ENCODE results near the gene PPA1. TPM values are rescaled to one million over a fixed set of nuclear protein-coding genes. Genes with fewer than 3 reads are reported as not detected.

Gene PPA1
- total and polyA plus RNA-seq, 2 of the 4 experiments (the other 2 are of a cell fraction), result 78.6 to 102 TPM

DNA sequence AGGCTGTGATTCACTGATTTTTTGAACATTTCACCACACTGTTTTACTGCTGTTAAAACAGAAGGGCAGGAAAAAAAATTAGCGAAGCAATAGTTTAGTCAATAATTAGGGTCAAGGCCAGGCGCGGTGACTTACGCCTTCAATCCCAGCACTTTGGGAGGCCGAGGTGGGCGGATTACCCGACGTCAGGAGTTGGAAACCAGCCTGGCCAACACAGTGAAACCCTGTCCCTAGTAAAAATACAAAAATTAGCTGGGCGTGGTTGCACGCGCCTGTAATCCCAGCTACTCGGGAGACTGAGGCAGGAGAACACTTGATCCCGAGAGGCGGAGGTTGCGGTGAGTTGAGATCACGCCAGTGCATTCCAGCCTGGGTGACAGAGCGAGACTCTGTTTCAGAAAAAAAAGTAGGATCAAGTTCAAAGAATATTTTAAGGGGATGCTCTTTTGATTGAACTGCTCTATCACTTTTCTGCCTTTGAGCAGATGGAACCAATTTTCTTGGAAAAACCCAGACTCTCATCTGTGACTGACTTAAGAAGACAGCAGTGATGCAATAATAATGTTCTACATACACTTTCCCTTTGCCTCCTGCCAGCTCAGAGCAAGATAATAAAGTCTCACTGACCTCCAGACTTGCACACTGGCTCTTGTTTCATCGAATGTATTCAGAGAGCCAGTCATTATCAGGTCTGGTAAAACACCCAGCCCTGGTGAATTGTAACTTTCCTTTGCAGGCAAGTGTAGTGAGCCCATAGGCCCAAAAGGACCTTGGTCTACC lies 1.6 kb upstream of the PPA1 start:
- BruUV-seq (replicated peaks), result no TSS peak
- Histone ChIP-seq H2AK9ac (replicated peaks; ENCODE audit: low read depth, low read length, poor library complexity) (no peak overlapping the region), H3K27ac (ENCODE audit: insufficient read depth, low read length) (peak overlapping the region; percentile 55; the same call in 1 of the 2 replicates), H2BK5ac (ENCODE audit: low read depth, low read length, poor library complexity, severe bottlenecking) (no peak overlapping the region), H3K4me3 (ENCODE audit: insufficient read depth, low read depth, low read length) (no peak overlapping the region), H3K18ac (ENCODE audit: low read depth, low read length) (no peak overlapping the region), H2BK20ac (ENCODE audit: low read depth, low read length) (no peak overlapping the region), H3K56ac (ENCODE audit: extremely low read depth, insufficient read depth, low read length) (no peak overlapping the region), H2BK15ac (ENCODE audit: low read depth, low read length) (no peak overlapping the region), H2AK5ac (ENCODE audit: low read depth, low read length) (no peak overlapping the region), H3K9ac (ENCODE audit: low read depth, low read length) (no peak overlapping the region), H4K20me1 (ENCODE audit: insufficient read depth, low read length) (peaks cover 17% of the 10 kb centered on the region), H2BK120ac (ENCODE audit: low read depth, low read length) (no peak overlapping the region), H3K23ac (ENCODE audit: low read depth, low read length) (no peak overlapping the region), H3K27me3 (ENCODE audit: control insufficient read depth, insufficient read depth, low read length) (no peaks in the 10 kb centered on the region), H4K8ac (ENCODE audit: low read depth in 2 of 2, low read length in 2 of 2) (0 out of 4 replicates have a peak overlapping the region, but pooled peaks of 1 of the 2 experiments have one; percentile 2), H3K79me1 (ENCODE audit: low read depth in 1 of 2, low read length in 2 of 2) (peaks cover 20 to 33% of the 10 kb centered on the region in 2 experiments), H3K36me3 (ENCODE audit: control insufficient read depth, insufficient read depth, low read length) (no peaks in the 10 kb centered on the region), H4K5ac (ENCODE audit: low read depth, low read length) (no peak overlapping the region), H3K9me3 (ENCODE audit: control insufficient read depth, insufficient read depth, low read length) (no peaks in the 10 kb centered on the region), H4K91ac (ENCODE audit: insufficient read depth, low read depth, low read length) (no peak overlapping the region), H3K9me1 (ENCODE audit: insufficient read depth, low read length) (0 out of 2 replicates have a peak, but pooled peaks cover 2% of the 10 kb centered on the region), H3K14ac (replicated peaks; ENCODE audit: low read depth, low read length) (no peak overlapping the region), H2AFZ (replicated peaks; ENCODE audit: low read length, poor library complexity) (peak overlapping the region; percentile 9), H3K4me1 (ENCODE audit: control insufficient read depth, insufficient read depth, low read length) (peaks cover 2% of the 10 kb centered on the region; the same call in 1 of the 2 replicates), H3K4me2 (ENCODE audit: low read depth, low read length) (peak overlapping the region; percentile 50; the same call in 1 of the 2 replicates), H3K4ac (ENCODE audit: low read depth, low read length) (no peak overlapping the region)
- ChIA-PET CTCF (no interaction called here), POLR2A (ENCODE audit: unreplicated experiment) (no interaction called here)
- in situ Hi-C loops (cut with MboI; ENCODE audit: low sequenced_read_pairs), result loop anchor here (5.0 kb wide), 1 partner anchor 127 kb away; no protein-coding TSS in a partner anchor
- ATAC-seq (ENCODE audit: low read depth), result no peak
- TF ChIP-seq CHD1 (IDR thresholded peaks at IDR 0.05; ENCODE audit: low read depth, low read length) (no peak), MXI1 (IDR thresholded peaks at IDR 0.05; ENCODE audit: borderline replicate concordance, low read depth, low read length) (no peak), RCOR1 (IDR thresholded peaks at IDR 0.05; ENCODE audit: insufficient replicate concordance, low read length) (no peak), RFX5 (IDR thresholded peaks at IDR 0.05; ENCODE audit: low read depth, low read length) (no peak), CEBPB (IDR thresholded peaks at IDR 0.05; ENCODE audit: low read depth, low read length) (peak; percentile 88)
- peak; percentile 84 for DNase-seq
- intact Hi-C loops (cut with micrococcal nuclease), result no loop called here
- 86% methylated on average over 14 of the region's 18 CpGs; no CpG with 5 or more reads in 1 of the 2 experiments for WGBS, 2 experiments (ENCODE audit: extremely low coverage in 2 of 2, insufficient read length in 1 of 2)
- dilution Hi-C loops (cut with HindIII; ENCODE audit: low sequenced_read_pairs, unreplicated experiment), result no loop called here

Data from IMR-90 (cell line).